Measurements from ENCODE around the gene QRFP.
"Not testable (repeated sequence)": the region's sequence is repeated elsewhere in the genome, so short reads cannot be mapped to it uniquely, and the experiment has no call there.

GRCh38 chr9:130910670-130911069 is 14.1 kb upstream of the QRFP start:
- TF ChIP-seq, protein P1, sequence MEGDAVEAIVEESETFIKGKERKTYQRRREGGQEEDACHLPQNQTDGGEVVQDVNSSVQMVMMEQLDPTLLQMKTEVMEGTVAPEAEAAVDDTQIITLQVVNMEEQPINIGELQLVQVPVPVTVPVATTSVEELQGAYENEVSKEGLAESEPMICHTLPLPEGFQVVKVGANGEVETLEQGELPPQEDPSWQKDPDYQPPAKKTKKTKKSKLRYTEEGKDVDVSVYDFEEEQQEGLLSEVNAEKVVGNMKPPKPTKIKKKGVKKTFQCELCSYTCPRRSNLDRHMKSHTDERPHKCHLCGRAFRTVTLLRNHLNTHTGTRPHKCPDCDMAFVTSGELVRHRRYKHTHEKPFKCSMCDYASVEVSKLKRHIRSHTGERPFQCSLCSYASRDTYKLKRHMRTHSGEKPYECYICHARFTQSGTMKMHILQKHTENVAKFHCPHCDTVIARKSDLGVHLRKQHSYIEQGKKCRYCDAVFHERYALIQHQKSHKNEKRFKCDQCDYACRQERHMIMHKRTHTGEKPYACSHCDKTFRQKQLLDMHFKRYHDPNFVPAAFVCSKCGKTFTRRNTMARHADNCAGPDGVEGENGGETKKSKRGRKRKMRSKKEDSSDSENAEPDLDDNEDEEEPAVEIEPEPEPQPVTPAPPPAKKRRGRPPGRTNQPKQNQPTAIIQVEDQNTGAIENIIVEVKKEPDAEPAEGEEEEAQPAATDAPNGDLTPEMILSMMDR (IDR thresholded peaks at IDR 0.05 in 4 of 5, conservative IDR thresholded peaks at IDR 0.05 in 1 of 5), result not testable (repeated sequence)
- TF ChIP-seq POLR2A (IDR thresholded peaks at IDR 0.05), result not testable (repeated sequence)

Measured in gastrocnemius medialis (tissue), 4 donors.